HG03097 (cell line): ENCODE measurements around the gene SLC25A11.

Experiments used
- ATAC-seq: cut with Tn5 transposase; IDR thresholded peaks from one replicate; pipeline ENCODE4 v1.9.1; 2021; ENCODE audit not compliant: unreplicated experiment, low FRiP score

Gene SLC25A11

GRCh38 chr17:4966844-4967538 is 27.1 kb upstream of the SLC25A11 start:
- peak; percentile 82 for ATAC-seq

DNA sequence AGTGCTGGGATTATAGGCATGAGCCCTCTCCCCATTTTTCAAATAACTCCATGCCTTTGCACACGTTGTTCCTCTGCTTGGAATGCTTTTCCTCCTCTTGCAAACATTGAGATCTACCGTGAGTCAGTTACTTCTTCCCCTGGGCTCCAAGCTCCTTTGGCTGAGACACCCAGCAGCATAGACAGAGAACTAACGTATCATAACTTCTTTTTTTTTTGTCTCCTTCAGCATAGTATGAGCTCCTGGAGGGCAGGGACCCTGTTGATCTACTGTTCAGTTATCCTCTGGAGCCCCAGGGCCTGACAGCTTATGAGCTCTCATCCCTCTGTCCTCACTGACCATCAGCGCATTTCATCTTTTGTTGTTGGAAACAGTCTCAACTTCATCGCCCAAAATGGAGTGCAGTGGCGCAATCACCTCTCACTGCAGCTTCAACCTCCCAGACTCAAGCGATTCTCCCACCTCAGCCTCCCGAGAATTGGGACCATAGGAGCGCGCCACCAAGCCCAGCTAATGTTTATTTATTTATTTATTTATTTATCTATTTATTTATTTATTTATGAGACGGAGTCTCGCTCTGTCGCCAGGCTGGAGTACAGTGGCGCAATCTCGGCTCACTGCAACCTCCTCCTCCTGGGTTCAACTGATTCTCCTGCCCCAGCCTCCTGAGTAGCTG is 25.6 kb upstream of the SLC25A11 start:
- no peak for ATAC-seq

GRCh38 chr17:4960279-4960922 is 20.6 kb upstream of the SLC25A11 start:
- no peak for ATAC-seq

GRCh38 chr17:4959261-4959965 is 19.6 kb upstream of the SLC25A11 start:
- ATAC-seq: no peak

GRCh38 chr17:4958102-4958501 is 18.3 kb upstream of the SLC25A11 start:
- ATAC-seq: no peak

DNA sequence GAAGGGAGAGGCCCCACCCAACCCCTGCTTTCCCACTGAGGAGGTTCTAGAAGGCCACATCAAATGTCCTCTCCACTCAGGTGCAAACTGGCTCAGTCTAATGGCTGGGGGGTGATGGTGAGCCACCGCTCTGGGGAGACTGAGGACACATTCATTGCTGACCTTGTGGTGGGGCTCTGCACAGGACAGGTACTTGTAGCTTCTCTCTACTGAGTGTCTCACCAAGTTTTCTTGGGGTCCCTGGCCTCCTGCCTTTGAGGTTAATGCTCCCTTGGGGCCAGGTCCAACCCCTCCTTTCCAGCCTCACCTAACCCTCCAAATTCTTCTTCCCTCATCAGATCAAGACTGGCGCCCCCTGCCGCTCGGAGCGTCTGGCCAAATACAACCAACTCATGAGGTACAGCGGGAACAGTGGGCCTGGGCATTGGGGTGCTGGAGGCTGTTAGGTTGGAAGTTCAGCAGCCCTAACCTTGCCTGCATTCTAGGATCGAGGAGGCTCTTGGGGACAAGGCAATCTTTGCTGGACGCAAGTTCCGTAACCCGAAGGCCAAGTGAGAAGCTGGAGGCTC is 16.7 kb upstream of the SLC25A11 start:
- no peak for ATAC-seq

DNA sequence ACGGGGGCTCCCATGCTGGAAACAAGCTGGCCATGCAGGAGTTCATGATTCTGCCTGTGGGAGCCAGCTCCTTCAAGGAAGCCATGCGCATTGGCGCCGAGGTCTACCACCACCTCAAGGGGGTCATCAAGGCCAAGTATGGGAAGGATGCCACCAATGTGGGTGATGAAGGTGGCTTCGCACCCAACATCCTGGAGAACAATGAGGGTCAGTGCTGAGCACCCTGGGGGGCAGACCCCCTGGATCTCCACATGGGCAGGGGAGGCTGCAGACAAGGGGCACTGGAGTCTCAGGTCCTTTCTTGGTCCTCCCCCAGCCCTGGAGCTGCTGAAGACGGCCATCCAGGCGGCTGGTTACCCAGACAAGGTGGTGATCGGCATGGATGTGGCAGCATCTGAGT is 15.2 kb upstream of the SLC25A11 start:
- no peak for ATAC-seq

GRCh38 chr17:4953451-4953961 is 13.7 kb upstream of the SLC25A11 start:
- ATAC-seq: no peak

DNA sequence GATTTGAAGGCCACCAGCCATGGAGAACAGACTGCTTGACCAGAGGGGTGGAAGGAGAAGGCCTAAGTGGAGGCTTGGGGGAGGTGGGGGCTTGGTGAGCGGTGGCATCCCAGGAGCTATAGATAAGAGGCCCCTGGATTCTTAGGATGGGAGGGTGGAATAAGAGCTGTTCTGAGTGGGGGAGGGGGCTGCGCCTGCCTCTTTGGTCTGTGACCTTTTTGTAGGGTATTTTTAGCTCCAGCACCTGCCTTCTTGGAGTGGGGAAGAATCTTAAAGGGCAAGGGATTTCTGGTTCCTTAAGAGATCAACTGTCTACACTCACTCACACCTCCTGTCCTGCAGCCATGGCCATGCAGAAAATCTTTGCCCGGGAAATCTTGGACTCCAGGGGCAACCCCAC is 11.6 kb upstream of the SLC25A11 start:
- ATAC-seq: no peak

GRCh38 chr17:4950746-4951204 is 10.9 kb upstream of the SLC25A11 start, which contains the start of gene ENO3:
Gene ENO3, plus strand, starts transcription at chr17:4951119. Its CDS starts 711 bp downstream, at chr17:4951830.
- no peak for ATAC-seq

GRCh38 chr17:4950075-4950745 is 10.4 kb upstream of the SLC25A11 start:
- ATAC-seq: no peak

DNA sequence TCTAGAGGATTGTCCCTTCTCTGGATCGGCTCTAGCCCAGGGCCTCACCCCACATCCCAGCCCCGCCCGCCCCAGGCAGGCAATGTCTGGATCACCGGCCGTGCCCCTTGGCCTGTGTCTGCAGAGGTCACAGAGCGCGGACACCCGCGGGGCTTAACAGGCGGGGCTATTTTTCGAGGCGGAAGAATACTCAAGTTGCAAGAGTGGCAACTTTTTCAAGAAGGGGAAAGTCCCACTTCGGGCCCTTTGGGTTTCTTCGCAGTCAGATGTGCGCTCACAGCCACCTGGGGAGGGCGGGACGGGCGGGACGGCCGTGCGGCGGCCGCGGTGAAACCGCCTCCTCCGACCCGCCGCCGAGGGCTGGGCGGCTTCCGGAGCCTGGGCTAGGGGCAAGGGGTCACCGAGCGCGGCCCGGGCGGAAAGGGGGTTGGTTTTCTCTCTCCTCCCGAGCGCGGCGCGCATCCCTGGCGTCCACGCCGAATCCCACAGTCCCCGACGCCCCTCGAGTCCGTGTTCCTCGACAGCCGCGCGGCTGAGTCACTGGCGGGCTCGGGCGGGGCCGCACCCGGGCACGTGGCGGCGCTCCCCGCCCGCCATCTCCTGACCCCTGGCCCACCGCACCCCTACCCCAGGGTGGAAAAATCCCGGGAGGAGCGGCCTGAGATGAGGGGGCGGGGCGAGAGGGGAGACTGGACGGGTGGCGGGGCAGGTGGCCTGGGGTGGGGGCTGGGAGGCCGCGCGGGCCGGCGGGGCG is 9.7 kb upstream of the SLC25A11 start:
- peak; percentile 27 for ATAC-seq

- peak; percentile 35 for ATAC-seq
These were observed 9.1 kb upstream of the SLC25A11 start for GRCh38 chr17:4948931-4949320.

- peak; percentile 8 for ATAC-seq
These were observed 8.5 kb upstream of the SLC25A11 start, which contains the start of gene PFN1 for GRCh38 chr17:4948166-4948930. Gene PFN1, minus strand, starts transcription at chr17:4948530. Its CDS starts 136 bp downstream, at chr17:4948394.

DNA sequence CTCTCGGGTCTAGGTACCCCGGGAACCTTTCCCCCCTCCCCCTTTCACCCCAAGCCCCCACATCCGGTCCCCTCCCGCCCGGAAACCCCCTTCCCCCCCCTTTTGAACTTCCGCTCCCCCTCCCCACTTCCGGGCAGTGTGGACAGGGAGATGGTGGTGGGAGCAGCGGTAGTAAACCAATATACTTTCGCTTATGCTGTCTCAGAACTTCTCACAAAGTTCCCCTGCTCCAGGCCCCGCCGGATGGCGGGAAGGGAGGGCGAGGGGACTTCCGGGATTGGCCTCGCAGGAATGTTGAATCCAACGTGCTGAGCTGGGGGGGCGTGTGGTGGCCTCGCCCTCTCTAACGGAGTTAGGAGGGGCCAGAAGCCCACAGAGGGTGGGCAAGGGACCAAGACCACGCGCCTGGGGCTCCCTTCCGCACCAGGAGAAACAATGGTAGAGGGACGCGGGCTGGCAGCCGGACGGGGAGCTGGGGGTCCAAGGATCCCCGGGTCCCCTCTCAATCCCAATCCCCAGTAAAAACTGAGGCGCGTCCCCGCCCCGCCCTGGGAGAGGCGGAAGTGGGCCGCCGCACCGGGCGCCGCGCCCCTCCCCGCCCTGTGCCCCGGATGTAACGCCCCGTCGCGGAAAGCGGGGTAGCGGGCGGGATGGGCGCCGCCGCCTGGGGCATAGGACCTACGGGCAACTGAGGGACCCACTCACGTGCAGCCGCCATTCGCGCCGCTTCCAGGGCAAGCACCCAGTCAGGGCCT is 7.7 kb upstream of the SLC25A11 start:
- ATAC-seq: no peak

DNA sequence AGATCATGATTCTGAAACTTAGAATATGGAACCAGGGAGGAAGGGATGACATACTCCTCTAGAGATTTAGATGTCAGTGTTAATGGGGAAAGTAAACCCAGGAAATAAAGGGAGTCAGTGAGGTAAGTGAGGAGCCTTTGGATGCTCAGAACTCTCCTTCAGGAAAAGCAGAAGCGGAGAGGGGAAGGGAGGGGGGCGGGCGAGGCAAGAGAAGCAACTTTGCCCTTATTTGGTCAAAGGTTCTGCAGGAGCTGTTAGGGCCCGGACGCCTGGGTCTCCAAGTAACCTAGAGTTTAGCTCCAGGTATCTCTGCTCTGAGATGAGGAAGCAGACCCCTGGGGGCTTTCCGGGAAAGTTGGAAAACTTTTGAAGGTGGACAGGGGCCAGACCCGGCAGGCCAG is 7.2 kb upstream of the SLC25A11 start:
- ATAC-seq: no peak

GRCh38 chr17:4946312-4946976 is 6.6 kb upstream of the SLC25A11 start:
- no peak for ATAC-seq
